HG02798 (cell line): ENCODE measurements around the gene SMARCAD1.
"Not testable (repeated sequence)": the region's sequence is repeated elsewhere in the genome, so short reads cannot be mapped to it uniquely, and the experiment has no call there.

Source experiments
- ATAC-seq: cut with Tn5 transposase; IDR thresholded peaks from one replicate; pipeline ENCODE4 v1.9.1; 2021; ENCODE audit warnings: mild to moderate bottlenecking; ENCODE audit not compliant: unreplicated experiment, poor library complexity

The SMARCAD1 gene

GRCh38 chr4:94285666-94286065, 78.0 kb downstream of the SMARCAD1 start:
- no peak for ATAC-seq

GRCh38 chr4:94290245-94290644, 82.6 kb downstream of the SMARCAD1 start:
- no peak for ATAC-seq

DNA sequence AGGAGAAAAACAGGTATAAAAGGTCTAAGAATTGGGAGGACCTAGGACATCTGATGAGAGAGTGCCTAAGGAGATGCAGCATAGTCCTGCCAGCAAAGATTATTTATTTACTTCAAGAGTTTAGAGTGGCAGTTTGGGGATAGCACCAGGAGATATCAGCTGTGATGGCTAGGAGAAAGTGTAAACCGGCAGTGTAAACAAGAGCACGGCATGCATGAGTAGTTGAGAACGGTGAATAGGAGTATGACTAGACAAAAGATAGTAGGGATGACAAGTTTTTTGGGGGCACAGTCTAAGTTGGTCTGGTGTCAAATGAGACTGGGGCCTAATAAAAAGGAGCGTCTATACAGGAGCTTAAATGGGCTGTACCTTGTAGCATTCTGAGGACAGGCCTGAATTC, 86.3 kb downstream of the SMARCAD1 start:
- not testable (repeated sequence) for ATAC-seq

DNA sequence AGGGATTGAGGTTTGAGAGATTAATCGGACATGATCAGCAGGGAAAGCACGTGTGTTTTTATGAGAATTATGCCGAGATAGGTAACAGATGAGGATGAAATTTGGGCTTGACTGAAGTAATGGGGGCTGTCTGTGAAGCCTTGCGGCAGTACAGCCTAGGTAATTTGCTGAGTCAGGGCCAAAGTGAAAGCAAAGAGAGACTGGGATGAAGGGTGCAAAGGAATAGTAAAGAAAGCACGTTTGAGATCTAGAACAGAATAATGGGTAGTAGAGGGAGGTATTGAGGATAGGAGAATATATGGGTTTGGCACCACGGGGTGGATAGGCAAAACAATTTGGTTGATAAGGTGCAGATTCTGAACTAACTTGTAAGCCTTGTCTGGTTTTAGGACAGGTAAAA, 87.8 kb downstream of the SMARCAD1 start:
- ATAC-seq = not testable (repeated sequence)

DNA sequence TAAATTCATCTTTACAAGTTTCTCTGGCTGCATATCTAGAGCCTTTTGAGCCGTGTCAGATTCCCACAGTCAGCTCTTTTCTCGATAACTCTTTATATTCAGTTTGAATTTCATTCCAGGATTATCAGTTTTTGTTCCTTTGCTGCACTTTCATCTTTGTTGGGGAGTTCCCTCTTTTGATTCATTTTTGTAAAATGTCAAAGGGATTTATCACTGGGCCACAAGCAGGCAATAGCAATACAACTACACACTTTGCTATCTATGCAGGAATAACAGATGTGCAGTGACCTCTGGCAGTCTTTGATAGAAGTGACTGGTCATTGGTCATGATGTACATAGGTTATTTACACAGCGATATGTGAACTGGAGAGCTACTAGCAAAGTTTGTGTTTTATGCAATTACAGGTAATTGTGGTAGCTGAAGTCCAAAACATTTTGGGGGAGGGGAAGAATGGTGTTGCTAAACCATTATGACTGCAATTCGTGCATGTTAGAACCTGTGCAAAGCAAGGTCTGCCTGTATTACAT, 91.1 kb downstream of the SMARCAD1 start:
- no peak for ATAC-seq

- ATAC-seq = no peak
These were observed 94.5 kb downstream of the SMARCAD1 start for GRCh38 chr4:94302191-94302590.

DNA sequence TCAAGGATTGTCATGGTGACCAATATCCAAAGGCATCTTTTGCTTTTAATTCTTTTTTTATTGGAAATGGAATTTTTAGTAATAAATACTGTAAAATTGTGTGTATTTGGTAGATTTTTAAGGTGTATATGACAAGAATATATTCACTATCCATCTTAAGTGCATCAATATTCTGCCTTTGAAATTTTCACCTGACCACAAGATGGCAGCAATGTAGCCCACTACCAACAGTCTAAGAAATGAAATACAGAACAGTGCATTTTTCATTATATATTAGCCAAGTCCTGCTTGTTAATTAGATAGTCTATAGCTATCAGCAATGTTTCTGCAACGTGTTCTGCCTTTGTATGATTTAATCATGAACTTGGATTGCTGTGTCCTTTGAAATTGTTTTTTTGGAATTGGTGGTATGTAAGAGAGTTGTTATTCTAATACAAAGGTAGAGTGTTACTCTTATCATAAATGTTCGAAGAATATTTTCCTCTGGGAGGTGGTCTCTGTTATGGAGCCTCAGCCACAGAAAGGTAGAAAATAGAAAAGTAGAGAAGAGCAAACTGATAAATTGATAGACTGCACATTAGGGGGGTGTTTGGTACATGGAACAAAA, 96.8 kb downstream of the SMARCAD1 start:
- ATAC-seq = peak; percentile 62

DNA sequence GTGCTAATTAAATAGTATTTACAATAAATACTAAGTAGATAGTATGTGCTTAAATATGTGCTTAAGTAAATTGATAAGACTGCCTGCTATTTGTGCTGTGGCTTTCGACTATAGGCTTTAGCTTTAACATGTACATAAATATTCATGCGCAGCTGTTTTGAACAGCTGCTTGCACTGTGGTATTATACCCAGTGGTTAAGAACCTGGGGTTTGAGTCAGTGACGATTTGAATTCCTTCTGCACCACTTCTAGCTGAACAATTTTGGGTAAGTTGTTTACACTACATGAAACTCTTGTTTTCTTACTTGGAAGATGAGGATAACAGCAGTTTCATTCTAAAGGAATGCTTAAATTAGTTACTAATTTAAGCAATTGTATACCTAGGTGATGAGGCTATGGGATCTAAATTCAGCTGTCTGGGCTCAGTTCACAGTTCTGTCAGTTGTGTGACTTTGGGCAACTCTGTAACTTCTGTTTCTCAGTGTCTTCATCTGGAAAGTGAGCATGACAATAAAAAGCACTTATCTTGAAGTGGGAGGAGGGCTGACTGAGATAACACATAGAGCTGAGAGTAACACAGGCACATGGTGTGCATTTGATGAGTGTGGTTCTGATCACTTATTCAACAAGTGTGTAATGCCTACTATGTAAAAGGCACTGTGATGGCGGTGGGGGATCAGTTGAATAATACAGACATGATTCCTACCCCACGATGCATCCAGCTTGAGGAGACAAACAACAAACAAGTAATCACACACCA, 98.0 kb downstream of the SMARCAD1 start:
- no peak for ATAC-seq

DNA sequence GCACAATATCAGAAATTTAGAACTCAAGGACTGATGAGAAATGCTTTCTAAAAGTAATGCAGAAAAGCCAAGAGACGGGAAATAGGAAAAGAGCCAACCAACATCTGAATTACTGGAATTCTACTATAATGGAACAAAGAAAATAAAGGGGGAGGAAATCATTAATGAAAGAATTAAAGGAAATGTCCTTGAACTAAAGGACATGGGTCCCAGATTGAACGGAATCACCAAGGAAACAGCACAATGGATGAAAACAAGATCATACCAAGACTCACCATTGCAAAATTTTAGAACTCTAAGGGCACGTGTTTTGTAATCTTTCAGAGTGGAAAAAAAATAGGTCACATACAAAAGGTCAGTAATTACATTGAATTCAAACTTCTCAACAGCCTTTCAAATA, 99.0 kb downstream of the SMARCAD1 start:
- ATAC-seq = no peak

GRCh38 chr4:94307231-94307871, 99.7 kb downstream of the SMARCAD1 start:
- ATAC-seq = no peak

DNA sequence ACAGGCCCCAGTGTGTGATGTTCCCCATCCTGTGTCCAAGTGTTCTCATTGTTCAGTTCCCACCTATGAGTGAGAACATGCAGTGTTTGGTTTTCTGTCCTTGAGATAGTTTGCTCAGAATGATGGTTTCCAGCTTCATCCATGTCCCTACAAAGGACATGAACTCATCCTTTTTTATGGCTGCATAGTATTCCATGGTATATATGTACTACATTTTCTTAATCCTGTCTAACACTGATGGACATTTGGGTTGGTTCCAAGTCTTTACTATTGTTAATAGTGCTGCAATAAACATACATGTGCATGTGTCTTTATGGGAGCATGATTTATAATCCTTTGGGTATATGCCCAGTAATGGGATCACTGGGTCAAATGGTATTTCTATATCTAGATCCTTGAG, 112.3 kb downstream of the SMARCAD1 start:
- ATAC-seq = not testable (repeated sequence)

- no peak for ATAC-seq
These were observed 118.2 kb downstream of the SMARCAD1 start for GRCh38 chr4:94325835-94326234.

- no peak for ATAC-seq
These were observed 122.3 kb downstream of the SMARCAD1 start for GRCh38 chr4:94329933-94330332.

DNA sequence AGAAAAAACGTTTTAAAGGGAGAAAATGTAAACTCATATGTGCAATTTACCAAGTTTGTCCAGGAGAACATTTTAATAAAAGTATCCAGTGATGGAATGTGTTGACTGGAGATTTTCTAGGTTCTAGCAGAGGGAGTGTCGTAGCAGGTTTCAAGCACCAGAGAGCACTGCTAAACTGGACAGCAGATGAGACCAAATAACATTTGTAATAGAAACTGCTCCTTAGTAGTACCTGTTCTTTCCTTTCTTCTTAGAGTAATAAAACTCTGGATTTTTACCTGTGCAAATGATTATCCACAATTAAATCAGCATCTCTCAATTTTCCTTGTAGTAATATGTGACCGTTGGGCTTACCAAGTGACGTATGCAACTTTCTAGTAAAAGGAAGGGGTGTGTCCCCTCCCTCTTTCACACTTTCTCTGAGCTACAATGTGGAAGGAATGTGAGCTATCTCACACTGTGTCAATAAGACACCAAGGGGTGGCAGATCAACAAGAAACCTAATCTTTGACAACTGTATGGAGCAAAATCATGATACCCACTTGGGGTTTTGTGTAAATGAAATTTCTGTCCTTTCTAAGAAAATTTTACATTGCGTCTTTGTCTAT, 125.4 kb downstream of the SMARCAD1 start:
- no peak for ATAC-seq

DNA sequence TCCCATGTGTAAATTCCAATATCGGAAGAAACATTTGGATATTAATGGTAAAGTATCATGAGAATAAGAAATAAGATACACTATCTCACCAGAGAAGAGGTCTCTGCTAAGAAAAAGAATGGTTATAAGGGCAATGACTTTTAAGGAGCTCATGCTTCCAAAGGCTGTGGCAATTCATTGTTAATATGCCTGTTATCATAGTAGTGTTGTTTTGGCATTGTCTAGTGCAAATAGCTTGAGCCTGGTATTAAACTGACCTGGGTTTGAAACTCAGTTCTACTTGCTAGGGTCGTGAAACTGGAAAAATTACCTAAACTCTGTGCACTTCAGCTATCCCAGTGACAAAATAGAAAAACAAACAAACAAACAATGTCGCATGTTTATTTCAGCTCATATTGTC, 126.2 kb downstream of the SMARCAD1 start:
- no peak for ATAC-seq

- ATAC-seq = no peak
These were observed 126.8 kb downstream of the SMARCAD1 start for GRCh38 chr4:94334476-94334875.

GRCh38 chr4:94334962-94335361, 127.3 kb downstream of the SMARCAD1 start:
- no peak for ATAC-seq

GRCh38 chr4:94336303-94336702, 128.6 kb downstream of the SMARCAD1 start:
- no peak for ATAC-seq

GRCh38 chr4:94336791-94337190, 129.1 kb downstream of the SMARCAD1 start:
- not testable (repeated sequence) for ATAC-seq

GRCh38 chr4:94338681-94339351, 131.2 kb downstream of the SMARCAD1 start:
- ATAC-seq = peak; percentile 62
